Tibial nerve (tissue), 4 donors: ENCODE measurements around the gene MRPS14.

Source experiments
- EP300 ChIP-seq, 2 donors: sonication (generic); formaldehyde crosslinking; IDR thresholded peaks; one replicate each; pipeline ENCODE4 v1.6.1; 2017; ENCODE audit warnings: antibody characterized with exemption in 2 of 2, mild to moderate bottlenecking in 1 of 2
- TF ChIP-seq, protein P1 (sequence below), 5 experiments: fragments of 200-600 bp in 3 of 5; fragments of 450-650 bp in 2 of 5; sonication (generic) in 3 of 5; IDR thresholded peaks; one replicate each; pipeline ENCODE4 v1.5.1; 2016 to 2019; ENCODE audit warnings: antibody characterized with exemption in 5 of 5, mild to moderate bottlenecking in 3 of 5, moderate library complexity in 2 of 5

DNA sequence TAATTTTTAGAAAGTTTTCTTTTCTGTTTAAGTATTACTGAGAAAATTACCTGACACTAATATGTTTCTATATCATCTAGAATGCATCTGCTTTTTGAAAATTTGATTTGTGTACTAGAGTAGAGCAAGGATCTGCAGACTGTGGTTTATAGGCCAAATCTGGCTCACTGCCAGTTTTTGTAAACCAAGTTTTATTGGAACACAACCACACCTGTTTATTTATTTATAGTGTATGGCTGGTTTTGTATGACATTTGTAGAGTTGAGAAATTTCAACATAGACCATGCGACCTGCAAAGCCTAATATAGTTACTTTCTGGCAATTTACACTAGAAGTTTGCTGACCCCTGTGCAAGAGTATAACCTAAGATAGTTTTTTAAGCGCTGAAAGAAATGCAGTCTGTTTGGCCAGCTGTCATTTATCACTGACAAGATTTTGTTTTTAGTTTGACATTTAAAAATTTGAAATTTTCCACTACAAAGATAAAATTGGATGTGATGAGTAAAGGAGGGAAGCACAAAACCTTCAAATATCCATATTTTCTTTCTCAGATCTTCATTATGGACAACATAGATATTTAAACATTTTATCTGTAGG, 59.6 kb downstream of the MRPS14 start:
- TF ChIP-seq, protein P1, sequence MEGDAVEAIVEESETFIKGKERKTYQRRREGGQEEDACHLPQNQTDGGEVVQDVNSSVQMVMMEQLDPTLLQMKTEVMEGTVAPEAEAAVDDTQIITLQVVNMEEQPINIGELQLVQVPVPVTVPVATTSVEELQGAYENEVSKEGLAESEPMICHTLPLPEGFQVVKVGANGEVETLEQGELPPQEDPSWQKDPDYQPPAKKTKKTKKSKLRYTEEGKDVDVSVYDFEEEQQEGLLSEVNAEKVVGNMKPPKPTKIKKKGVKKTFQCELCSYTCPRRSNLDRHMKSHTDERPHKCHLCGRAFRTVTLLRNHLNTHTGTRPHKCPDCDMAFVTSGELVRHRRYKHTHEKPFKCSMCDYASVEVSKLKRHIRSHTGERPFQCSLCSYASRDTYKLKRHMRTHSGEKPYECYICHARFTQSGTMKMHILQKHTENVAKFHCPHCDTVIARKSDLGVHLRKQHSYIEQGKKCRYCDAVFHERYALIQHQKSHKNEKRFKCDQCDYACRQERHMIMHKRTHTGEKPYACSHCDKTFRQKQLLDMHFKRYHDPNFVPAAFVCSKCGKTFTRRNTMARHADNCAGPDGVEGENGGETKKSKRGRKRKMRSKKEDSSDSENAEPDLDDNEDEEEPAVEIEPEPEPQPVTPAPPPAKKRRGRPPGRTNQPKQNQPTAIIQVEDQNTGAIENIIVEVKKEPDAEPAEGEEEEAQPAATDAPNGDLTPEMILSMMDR (IDR thresholded peaks at IDR 0.05): no peak
- TF ChIP-seq EP300 (IDR thresholded peaks at IDR 0.05): no peak
